AG04450 (cell line): ENCODE data around the gene C1orf21. TPM values are rescaled to one million over a fixed set of nuclear protein-coding genes. Genes with fewer than 3 reads are reported as not detected.

ENCODE experiments used
- CTCF ChIA-PET: fragments of 300-600, 350-600 bp; formaldehyde crosslinking; extraction: SDS; loops from one replicate; lab custom pipeline; 2022; ENCODE audit warnings: antibody characterized with exemption, inconsistent platforms; lab: Charles Lee
- POLR2A ChIA-PET: fragments of 350-600 bp; formaldehyde crosslinking; extraction: SDS; loops from one replicate; lab custom pipeline; 2021; ENCODE audit warnings: antibody characterized with exemption, inconsistent platforms; lab: Yijun Ruan, JAX
- DNase-seq: peaks from one replicate; pipeline ENCODE4 v3.0.0-alpha.2; 2011; ENCODE audit warnings: low read depth, low spot score
- H3K27ac ChIP-seq: one replicate; pipeline ENCODE4 v1.5.1; 2012; ENCODE audit warnings: low read depth, low read length, control low read depth
- H3K27me3 ChIP-seq: one replicate; pipeline ENCODE4 v1.6.0; 2012; ENCODE audit warnings: low read length; ENCODE audit not compliant: control insufficient read depth, insufficient read depth
- H3K4me3 ChIP-seq: 2 replicates; pipeline ENCODE4 v1.5.1; 2011; ENCODE audit warnings: mild to moderate bottlenecking, low read depth, low read length, control low read depth
- H3K9me3 ChIP-seq: 2 replicates; pipeline ENCODE4 v1.5.1; 2012; ENCODE audit warnings: low read length; ENCODE audit not compliant: control insufficient read depth, insufficient read depth
- CTCF ChIP-seq: IDR thresholded peaks from 2 replicates; pipeline ENCODE4 v1.5.1; 2011; ENCODE audit warnings: low read depth, low read length, control low read depth, inconsistent platforms
- polyA plus RNA-seq: library from polyadenylated mRNA; depleted of rRNA; stranded (reverse); fragments of >200 nt; gene quantifications from 2 replicates; pipeline ENCODE4 v1.2.3, GENCODE V29; 2011

Gene C1orf21
- polyA plus RNA-seq, 1 experiment: 29.5 TPM

- H3K27ac ChIP-seq: no peak overlapping the region
- no peak for TF ChIP-seq CTCF
- H3K4me3 ChIP-seq: no peak overlapping the region
- CTCF ChIA-PET: no interaction called here
- DNase-seq: no peak
- no peaks in the 10 kb centered on the region for H3K27me3 ChIP-seq
- no peaks in the 10 kb centered on the region for H3K9me3 ChIP-seq
- POLR2A ChIA-PET: no interaction called here
Measured at GRCh38 chr1:184463680-184464079, 76.9 kb downstream of the C1orf21 start.

GRCh38 chr1:184464757-184465156 lies 77.9 kb downstream of the C1orf21 start:
- ChIA-PET CTCF (no interaction called here), POLR2A (no interaction called here)
- Histone ChIP-seq H3K4me3 (no peak overlapping the region), H3K27me3 (no peaks in the 10 kb centered on the region), H3K9me3 (no peaks in the 10 kb centered on the region), H3K27ac (no peak overlapping the region)
- no peak for TF ChIP-seq CTCF
- DNase-seq: no peak

DNA sequence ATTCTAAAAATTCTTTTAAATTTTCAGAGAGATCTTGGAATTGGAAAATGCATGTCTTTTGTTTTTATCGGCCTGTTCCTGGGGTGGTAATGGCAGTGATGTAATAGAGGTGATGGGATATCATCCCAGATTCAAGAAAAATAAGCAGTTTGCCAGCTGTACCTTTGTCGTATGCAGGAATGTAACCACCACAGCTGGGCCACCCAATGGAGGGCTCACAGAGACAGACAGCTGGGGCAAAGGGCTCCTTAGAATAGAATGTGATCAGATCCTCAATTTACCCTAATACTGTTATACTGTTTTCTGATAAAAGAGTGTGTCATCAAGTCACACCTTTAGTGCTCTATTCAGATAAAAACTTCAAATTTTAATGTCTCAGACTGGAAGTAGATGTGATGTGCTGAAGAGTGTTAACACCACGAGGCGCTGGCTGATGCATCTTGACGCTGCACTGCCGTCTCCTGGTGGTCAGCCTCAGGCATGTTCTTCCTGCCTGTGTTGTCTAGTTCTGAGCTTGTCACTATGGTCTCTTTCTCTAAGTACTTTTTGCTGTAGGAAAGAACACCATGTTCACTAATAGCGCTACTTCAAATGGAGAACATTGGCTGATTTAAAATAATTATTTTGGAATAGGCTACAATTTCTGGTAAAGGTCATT lies 78.8 kb downstream of the C1orf21 start:
- ChIA-PET CTCF (no interaction called here), POLR2A (no interaction called here)

DNA sequence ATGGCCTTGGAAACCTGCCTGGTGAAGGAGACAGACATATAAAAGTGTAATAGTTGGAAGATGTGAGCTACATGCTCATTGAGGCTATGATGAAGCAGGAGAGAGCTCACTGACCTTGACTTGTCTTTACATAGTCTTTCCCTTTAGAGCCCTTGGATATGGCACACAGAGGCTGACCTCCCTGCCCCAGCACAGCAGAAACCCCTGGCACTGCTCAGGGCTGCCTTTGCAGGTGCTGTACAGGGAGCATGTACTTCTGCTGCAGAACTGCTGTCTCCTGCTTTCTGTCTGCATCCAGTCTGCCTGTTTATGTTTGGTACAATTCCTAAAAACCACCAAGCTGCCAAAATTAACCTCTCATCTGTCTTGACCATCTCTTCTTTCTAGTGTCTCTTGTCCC lies 80.5 kb downstream of the C1orf21 start:
- H3K4me3 ChIP-seq: no peak overlapping the region
- ChIA-PET CTCF (interaction anchor here (1.2 kb wide), 1 partner anchor 196 kb away, joined by 4 read pairs; no protein-coding TSS in a partner anchor), POLR2A (no interaction called here)
- DNase-seq: no peak
- H3K27me3 ChIP-seq: no peaks in the 10 kb centered on the region
- H3K27ac ChIP-seq: no peak overlapping the region
- no peak for TF ChIP-seq CTCF
- no peaks in the 10 kb centered on the region for H3K9me3 ChIP-seq

More for the DNA sequence above, 78.8 kb downstream of the C1orf21 start:
- 0 out of 2 replicates have a peak, but pooled peaks have one; percentile 17 for TF ChIP-seq CTCF
- Histone ChIP-seq H3K9me3 (no peaks in the 10 kb centered on the region), H3K27ac (no peak overlapping the region), H3K27me3 (no peaks in the 10 kb centered on the region), H3K4me3 (no peak overlapping the region)
- no peak for DNase-seq

DNA sequence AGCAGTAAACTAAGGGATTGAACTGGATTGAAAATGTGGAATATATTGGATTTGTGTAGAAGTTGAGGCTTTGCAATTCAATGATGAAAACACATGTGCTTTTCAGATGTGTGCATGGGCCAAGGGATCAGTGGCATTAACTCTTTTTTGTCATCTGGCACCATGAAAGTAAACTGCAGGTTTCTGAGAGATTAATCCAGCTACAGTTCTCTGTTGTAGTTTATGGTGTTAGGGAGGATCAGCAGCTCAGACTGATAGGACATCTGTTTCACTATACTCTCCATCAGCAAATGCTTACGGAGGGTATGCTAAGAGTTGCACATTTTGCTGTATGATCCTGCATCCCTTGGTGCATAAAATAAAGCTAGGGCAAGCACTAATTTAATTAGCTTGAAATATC lies 82.6 kb downstream of the C1orf21 start:
- DNase-seq: no peak
- ChIA-PET CTCF (interaction anchor here (0.8 kb wide), 1 partner anchor 9 kb away, joined by 3 read pairs; no protein-coding TSS in a partner anchor), POLR2A (no interaction called here)
- Histone ChIP-seq H3K27ac (no peak overlapping the region), H3K9me3 (peaks cover 2% of the 10 kb centered on the region; the same call in 1 of the 2 replicates), H3K4me3 (no peak overlapping the region), H3K27me3 (no peaks in the 10 kb centered on the region)
- TF ChIP-seq CTCF: no peak
